Psoas muscle (tissue), 8 donors: ENCODE results near the gene ZFYVE19. TPM values are rescaled to one million over a fixed set of nuclear protein-coding genes. Genes with fewer than 3 reads are reported as not detected.

ENCODE experiments used
- ATAC-seq, 4 donors: fragments of 200-7000 bp; cut with Tn5 transposase; one replicate each; pipeline ENCODE4 v1.9.1; 2020; ENCODE audit warnings: moderate library complexity in 3 of 4, mild to moderate bottlenecking in 2 of 4
- DNase-seq, 2 donors: peaks; one replicate each; pipeline ENCODE4 v3.0.0-alpha.2; 2020
- H3K27ac ChIP-seq: fragments of 200-600 bp; one replicate; pipeline ENCODE4 v1.8.0; 2022
- H3K27me3 ChIP-seq, 3 donors: fragments of 200-600 bp in 1 of 3; one replicate each; pipeline versions ENCODE4 v1.6.1 to v1.8.0; 2013 to 2022; ENCODE audit warnings: low read length in 2 of 3, mild to moderate bottlenecking in 2 of 3, moderate library complexity in 1 of 3; ENCODE audit not compliant: insufficient read depth in 3 of 3
- H3K36me3 ChIP-seq, 2 donors: fragments of 200-600 bp in 1 of 2; one replicate each; pipeline versions ENCODE4 v1.6.1 to v1.8.0; 2013 to 2022; ENCODE audit warnings: low read depth in 1 of 2, mild to moderate bottlenecking in 1 of 2, moderate library complexity in 1 of 2; ENCODE audit not compliant: insufficient read depth in 1 of 2
- H3K4me1 ChIP-seq: fragments of 200-600 bp; one replicate; pipeline ENCODE4 v1.8.0; 2022
- H3K4me3 ChIP-seq: fragments of 200-600 bp; one replicate; pipeline ENCODE4 v1.8.0; 2022; ENCODE audit warnings: mild to moderate bottlenecking
- H3K9me3 ChIP-seq: fragments of 200-600 bp; one replicate; pipeline ENCODE4 v1.8.0; 2022
- CTCF ChIP-seq: fragments of 200-600 bp; IDR thresholded peaks from one replicate; pipeline ENCODE4 v1.8.0; 2022; ENCODE audit warnings: antibody characterized with exemption
- WGBS, 3 donors: extraction: QIAGEN DNeasy Blood & Tissue Kit; methylation state at CpG; one replicate each; pipeline versions ENCODE4 v1.1.6 to v1.1.7; 2013; 5-methylcytosine and 5-hydroxymethylcytosine counted together
- intact Hi-C, 2 donors: fragments of 100-400 bp; cut with DNase I; formaldehyde crosslinking; loops; one replicate each; pipeline versions ENCODE4 v1.11.0 to v1.14.2; 2022
- polyA plus RNA-seq, 3 donors: library from polyadenylated mRNA; stranded (reverse); fragments of 200-250 nt; gene quantifications; one replicate each; pipeline ENCODE4 v1.2.3, GENCODE V29; 2013
- total RNA-seq, 4 donors: library from RNA; stranded (reverse); fragmentation: NEBNext Ultra II Directional in 2 of 4; extraction: Animal tissue kit (Norgen Biotek cat#: 25700) in 2 of 4; gene quantifications; one replicate each; pipeline versions ENCODE4 v1.2.1 to v1.2.4, GENCODE V29; 2021 to 2023
- donor health status: healthy with polysubstance abuse.
- donor health status: DM: no; HTN: no; CAD: no; lungs with moderate emphysema.
- donor health status: Bipolar disorder and iron deficiency.
- donor health status: healthy.
- donor health status: DM: yes; HTN: yes; CAD: no.
- donor health status: DM: no; HTN: no; CAD: no.
- donor health status: DM: no; HTN: no; CAD: no.
- donor health status: DM: yes; HTN: yes; CAD: no.

ZFYVE19 gene
- total and polyA plus RNA-seq, 7 donors = 9.1 to 31.5 (median 12.4) TPM

DNA sequence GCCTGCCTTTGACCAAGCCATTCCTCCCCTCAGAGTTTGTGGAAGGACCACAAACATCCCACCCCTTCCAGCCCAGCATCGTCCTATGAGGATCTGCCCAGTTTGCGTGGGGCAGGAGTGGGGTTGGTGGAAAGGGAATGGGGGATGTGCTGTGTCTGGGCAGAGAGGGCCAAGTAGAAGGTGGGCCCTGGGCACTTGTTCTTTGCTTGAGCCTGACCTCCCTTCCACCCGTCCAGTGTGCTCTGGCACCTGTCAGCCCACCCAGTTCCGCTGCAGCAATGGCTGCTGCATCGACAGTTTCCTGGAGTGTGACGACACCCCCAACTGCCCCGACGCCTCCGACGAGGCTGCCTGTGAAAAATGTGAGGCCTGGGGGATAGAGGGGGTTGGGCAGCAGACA lies 47.3 kb downstream of the ZFYVE19 start:
- WGBS, 3 donors = 51 to 62% (median 51%) methylated on average over 10 of the region's 10 CpGs
- Histone ChIP-seq H3K4me3 (no peak overlapping the region), H3K36me3 (no peaks in the 10 kb centered on the region), H3K4me1 (peaks cover 6% of the 10 kb centered on the region), H3K27ac (no peak overlapping the region), H3K9me3 (no peaks in the 10 kb centered on the region), H3K27me3 (no peaks in the 10 kb centered on the region)
- no peak for TF ChIP-seq CTCF
- ATAC-seq = no peak
- intact Hi-C loops = loop anchor here in 1 of 2 donors (10.0 kb wide), 1 partner anchor 339 kb away; no protein-coding TSS in a partner anchor
- no peak for DNase-seq

DNA sequence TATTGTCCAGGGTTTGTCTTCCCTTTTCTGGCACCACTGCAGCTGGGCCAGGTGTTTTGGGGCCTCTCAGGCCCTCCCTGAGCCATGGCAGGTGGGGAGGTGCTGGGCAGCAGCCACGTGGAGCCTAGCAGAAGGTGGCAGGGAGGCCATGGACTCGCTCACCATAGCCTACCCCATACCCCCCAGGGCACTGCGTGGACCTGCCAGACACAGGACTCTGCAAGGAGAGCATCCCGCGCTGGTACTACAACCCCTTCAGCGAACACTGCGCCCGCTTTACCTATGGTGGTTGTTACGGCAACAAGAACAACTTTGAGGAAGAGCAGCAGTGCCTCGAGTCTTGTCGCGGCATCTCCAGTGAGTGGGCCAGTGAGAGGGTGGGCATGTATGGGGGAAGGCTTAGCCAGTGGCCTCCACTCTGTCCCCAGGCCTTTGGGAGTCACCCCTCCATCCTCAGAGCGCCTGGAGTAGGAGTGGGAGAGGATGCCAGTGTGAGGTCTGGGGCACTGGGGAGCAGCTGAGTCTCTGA lies 48.9 kb downstream of the ZFYVE19 start:
- 79 to 83% (median 81%) methylated on average over 12 to 13 of the region's 13 CpGs for WGBS, 3 donors
- Histone ChIP-seq H3K4me1 (peaks cover 6% of the 10 kb centered on the region), H3K36me3 (no peaks in the 10 kb centered on the region), H3K27me3 (no peaks in the 10 kb centered on the region), H3K9me3 (no peaks in the 10 kb centered on the region), H3K4me3 (no peak overlapping the region), H3K27ac (no peak overlapping the region)
- TF ChIP-seq CTCF = no peak
- DNase-seq = no peak
- intact Hi-C loops = loop anchor here (5.0 to 10.0 kb wide), 3 partner anchors 327 to 341 kb away; no protein-coding TSS in a partner anchor
- no peak for ATAC-seq

GRCh38 chr15:40856746-40857145 lies 49.9 kb downstream of the ZFYVE19 start:
- H3K36me3 ChIP-seq = no peaks in the 10 kb centered on the region
- no peak overlapping the region for H3K4me3 ChIP-seq
- WGBS, 3 donors = 65 to 73% (median 69%) methylated on average over 8 of the region's 8 CpGs
- no peaks in the 10 kb centered on the region for H3K27me3 ChIP-seq
- peaks cover 6% of the 10 kb centered on the region for H3K4me1 ChIP-seq
- DNase-seq = no peak
- H3K9me3 ChIP-seq = no peaks in the 10 kb centered on the region
- TF ChIP-seq CTCF = no peak
- H3K27ac ChIP-seq = no peak overlapping the region
- ATAC-seq = no peak
- intact Hi-C loops = loop anchor here (1.0 to 10.0 kb wide), 4 partner anchors 37 to 342 kb away; no protein-coding TSS in a partner anchor

- 15 to 26% (median 15%) methylated on average over 15 of the region's 15 CpGs for WGBS, 3 donors
- DNase-seq = peak; percentile 72 to 81
- H3K27ac ChIP-seq = no peak overlapping the region
- intact Hi-C loops = loop anchor here (1.0 to 10.0 kb wide), 4 partner anchors 36 to 343 kb away; no protein-coding TSS in a partner anchor
- H3K36me3 ChIP-seq = no peaks in the 10 kb centered on the region
- TF ChIP-seq CTCF = peak; percentile 92
- H3K4me3 ChIP-seq = no peak overlapping the region
- ATAC-seq = peak; percentile 89 to 96 (median 93)
- H3K27me3 ChIP-seq = no peaks in the 10 kb centered on the region
- H3K9me3 ChIP-seq = no peaks in the 10 kb centered on the region
- H3K4me1 ChIP-seq = peaks cover 6% of the 10 kb centered on the region
Measured at GRCh38 chr15:40857601-40858341, 50.9 kb downstream of the ZFYVE19 start.
